Heart right ventricle (tissue), 16 donors: ENCODE data around the gene CRACR2B. TPM values are rescaled to one million over a fixed set of nuclear protein-coding genes. Genes with fewer than 3 reads are reported as not detected.

ENCODE experiments used
- ATAC-seq, 8 donors: fragments of 200-7000 bp; cut with Tn5 transposase; one replicate each; pipeline ENCODE4 v1.9.1; 2020; ENCODE audit warnings: mild to moderate bottlenecking in 8 of 8, moderate library complexity in 8 of 8, moderate number of reproducible peaks in 1 of 8
- DNase-seq, 2 donors: peaks; one replicate each; pipeline ENCODE4 v3.0.0-alpha.2; 2020
- H3K27ac ChIP-seq, 10 donors: fragments of 200-600 bp; sonication (generic) in 2 of 10; one replicate each; pipeline versions ENCODE4 v1.5.0 to v1.8.0; 2020 to 2022; ENCODE audit warnings: mild to moderate bottlenecking in 3 of 10
- H3K27me3 ChIP-seq, 7 donors: fragments of 200-600 bp; one replicate each; pipeline ENCODE4 v1.8.0; 2021 to 2022; ENCODE audit warnings: mild to moderate bottlenecking in 2 of 7
- H3K36me3 ChIP-seq, 9 donors: fragments of 200-600 bp; sonication (generic) in 1 of 9; one replicate each; pipeline versions ENCODE4 v1.5.0 to v1.8.0; 2020 to 2022; ENCODE audit warnings: mild to moderate bottlenecking in 2 of 9
- H3K4me1 ChIP-seq, 9 donors: fragments of 200-600 bp; sonication (generic) in 1 of 9; one replicate each; pipeline versions ENCODE4 v1.5.0 to v1.8.0; 2020 to 2022; ENCODE audit warnings: mild to moderate bottlenecking in 4 of 9
- H3K4me3 ChIP-seq, 10 donors: fragments of 200-600 bp; sonication (generic) in 2 of 10; one replicate each; pipeline versions ENCODE4 v1.5.0 to v1.8.0; 2020 to 2022; ENCODE audit warnings: mild to moderate bottlenecking in 7 of 10, moderate library complexity in 2 of 10
- H3K9me3 ChIP-seq, 11 donors: fragments of 200-600 bp in 10 of 11; sonication (generic) in 2 of 11; one replicate each; pipeline versions ENCODE4 v1.5.0 to v1.8.0; 2013 to 2022; ENCODE audit warnings: mild to moderate bottlenecking in 2 of 11, control low read depth in 1 of 11, moderate library complexity in 1 of 11
- WGBS, 2 donors: extraction: QIAGEN DNeasy Blood & Tissue Kit; methylation state at CpG; one replicate each; pipeline ENCODE4 v1.1.7; 2013; ENCODE audit warnings: inconsistent platforms in 1 of 2; 5-methylcytosine and 5-hydroxymethylcytosine counted together
- intact Hi-C, 10 donors: fragments of 100-400 bp; cut with DNase I; formaldehyde crosslinking; loops; one replicate each; pipeline versions ENCODE4 v1.11.1 to v1.14.2; 2022
- polyA plus RNA-seq, 2 donors: library from polyadenylated mRNA; stranded (reverse); fragments of 200-250 nt; gene quantifications; one replicate each; pipeline ENCODE4 v1.2.3, GENCODE V29; 2013
- total RNA-seq, 10 donors: library from RNA; stranded (reverse); fragmentation: NEBNext Ultra II Directional in 3 of 10; extraction: Animal tissue kit (Norgen Biotek cat#: 25700) in 3 of 10; gene quantifications; one replicate each; pipeline versions ENCODE4 v1.2.1 to v1.2.4, GENCODE V29; 2021 to 2023
- TF ChIP-seq, protein P1 (sequence below), 9 donors: fragments of 200-600 bp; sonication (generic) in 2 of 9; IDR thresholded peaks; one replicate each; pipeline versions ENCODE4 v1.5.0 to v1.8.0; 2021 to 2022; ENCODE audit warnings: antibody characterized with exemption in 9 of 9, mild to moderate bottlenecking in 5 of 9, moderate library complexity in 1 of 9
- donor health status: Arrhythmogenic right ventricular cardiomyopathy.
- donor health status: ischemic (EF 13 %, LVEDD 7.1; RV severe dilation, severe dysfunction).
- donor health status: healthy with polysubstance abuse.
- donor health status: DM: no; HTN: yes; CAD: no.
- donor health status: DM: no; HTN: no; CAD: no.
- donor health status: ischemic (EF 25% LVEDD 6.9; RV normal size, moderate dysfunction).
- donor health status: ischemic (EF 25% LVEDD 5.7; RV mildly dilated, moderate dysfunction).
- donor health status: healthy.
- donor health status: DM: yes; HTN: yes; CAD: no.
- donor health status: Ischemic cardiomyopathy.
- donor health status: ischemic (EF 35%, LVEDD 5.7; RV mildly dilated, moderate dysfunction).
- donor health status: nonischemic (EF 11% LVEDD 7.7; RV severe dilation, severe dysfunction).
- donor health status: DM: yes; HTN: yes; CAD: no.
- donor health status: PGD.
- donor health status: ischemic (EF 29% LVEDD 5.4; RV normal size, mild dysfunction).
- donor health status: nonischemic (EF 23%, LVEDD 6.1; RV moderate dilation, normal function).

CRACR2B gene
- total and polyA plus RNA-seq, 12 donors, result 11.4 to 72.3 (median 17.0) TPM

DNA sequence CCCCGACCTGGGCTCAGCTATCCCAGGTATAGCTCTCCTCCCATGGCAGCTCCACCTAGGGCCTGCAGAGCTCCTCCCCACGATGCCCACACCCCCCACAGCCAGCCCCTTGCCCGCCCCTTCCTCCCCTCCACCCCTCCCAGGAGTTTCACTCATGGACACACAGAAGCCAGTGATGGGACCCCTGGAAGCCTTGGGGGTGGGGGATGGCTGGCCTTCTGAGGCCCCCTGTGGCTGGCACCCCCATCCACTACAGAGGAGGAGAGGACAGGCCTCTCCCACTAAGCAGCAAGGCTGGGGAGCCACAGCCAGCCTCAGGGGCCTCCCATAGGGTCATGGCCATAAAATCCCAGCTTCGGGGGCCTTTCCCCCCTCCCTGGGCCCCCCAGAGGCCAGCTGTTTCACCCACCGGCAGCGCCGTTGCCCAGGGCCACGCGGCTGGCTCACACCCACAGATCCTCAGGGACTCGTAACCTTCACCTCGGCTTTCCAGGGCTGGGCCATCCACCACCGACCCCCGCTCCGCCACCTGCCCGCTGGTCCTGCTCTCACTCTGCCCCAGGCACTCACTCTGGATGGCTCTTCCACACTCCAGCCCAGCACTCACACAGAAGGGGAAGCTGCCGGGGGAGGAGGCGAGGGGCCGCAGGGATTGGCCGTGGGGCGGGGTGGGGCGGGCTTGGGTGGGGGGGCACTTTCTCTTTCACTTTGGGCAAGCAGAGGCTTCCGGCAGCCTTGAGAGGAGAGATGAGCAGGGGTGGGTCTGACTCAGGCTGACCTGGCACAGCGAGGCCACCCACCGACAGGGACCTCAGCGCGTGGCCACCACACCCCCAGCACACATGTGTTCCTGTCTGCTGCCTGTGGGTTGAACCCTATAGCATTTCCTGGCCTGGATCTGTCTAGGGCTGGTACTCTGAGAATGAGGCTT lies 31.8 kb upstream of the CRACR2B start:
- DNase-seq (peak; percentile 73 to 78), ATAC-seq (peak; percentile 39 to 78 (median 64))
- H3K36me3 ChIP-seq, result peaks cover 0 to 45% (median 5%) of the 10 kb centered on the region in 9 donors
- peak overlapping the region in 9 of 10 donors; percentile 70 to 92 (median 85) for H3K27ac ChIP-seq
- peaks cover 17 to 42% (median 30%) of the 10 kb centered on the region in 9 donors for H3K4me1 ChIP-seq
- H3K9me3 ChIP-seq, result no peaks in the 10 kb centered on the region
- TF ChIP-seq, protein P1, sequence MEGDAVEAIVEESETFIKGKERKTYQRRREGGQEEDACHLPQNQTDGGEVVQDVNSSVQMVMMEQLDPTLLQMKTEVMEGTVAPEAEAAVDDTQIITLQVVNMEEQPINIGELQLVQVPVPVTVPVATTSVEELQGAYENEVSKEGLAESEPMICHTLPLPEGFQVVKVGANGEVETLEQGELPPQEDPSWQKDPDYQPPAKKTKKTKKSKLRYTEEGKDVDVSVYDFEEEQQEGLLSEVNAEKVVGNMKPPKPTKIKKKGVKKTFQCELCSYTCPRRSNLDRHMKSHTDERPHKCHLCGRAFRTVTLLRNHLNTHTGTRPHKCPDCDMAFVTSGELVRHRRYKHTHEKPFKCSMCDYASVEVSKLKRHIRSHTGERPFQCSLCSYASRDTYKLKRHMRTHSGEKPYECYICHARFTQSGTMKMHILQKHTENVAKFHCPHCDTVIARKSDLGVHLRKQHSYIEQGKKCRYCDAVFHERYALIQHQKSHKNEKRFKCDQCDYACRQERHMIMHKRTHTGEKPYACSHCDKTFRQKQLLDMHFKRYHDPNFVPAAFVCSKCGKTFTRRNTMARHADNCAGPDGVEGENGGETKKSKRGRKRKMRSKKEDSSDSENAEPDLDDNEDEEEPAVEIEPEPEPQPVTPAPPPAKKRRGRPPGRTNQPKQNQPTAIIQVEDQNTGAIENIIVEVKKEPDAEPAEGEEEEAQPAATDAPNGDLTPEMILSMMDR (IDR thresholded peaks at IDR 0.05), result no peak
- WGBS, 2 donors, result 19 to 21% methylated on average over 26 of the region's 26 CpGs
- H3K27me3 ChIP-seq, result peaks cover 0 to 3% (median 0%) of the 10 kb centered on the region in 7 donors
- intact Hi-C loops, result loop anchor here in 2 of 10 donors (2.0 kb wide), 2 partner anchors 15 to 19 kb away; partner anchors contain the start of gene GATD1 (in 1 of the 2)
- peak overlapping the region; percentile 41 to 99 (median 78) for H3K4me3 ChIP-seq

- Histone ChIP-seq H3K4me3 (peak overlapping the region; percentile 45 to 99 (median 78)), H3K9me3 (no peaks in the 10 kb centered on the region), H3K27me3 (no peaks in the 10 kb centered on the region), H3K27ac (peak overlapping the region; percentile 23 to 92 (median 84)), H3K4me1 (peaks cover 17 to 42% (median 30%) of the 10 kb centered on the region in 9 donors), H3K36me3 (peaks cover 0 to 45% (median 5%) of the 10 kb centered on the region in 9 donors)
- intact Hi-C loops, result loop anchor here in 1 of 10 donors (2.0 kb wide), 1 partner anchor 20 kb away; the partner anchor contains the start of gene GATD1
- 34 to 45% methylated on average over 18 of the region's 18 CpGs for WGBS, 2 donors
- DNase-seq (peak in 1 of 2 donors; percentile 10), ATAC-seq (peak in 5 of 8 donors; percentile 0 to 4 (median 1))
- TF ChIP-seq, protein P1 (IDR thresholded peaks at IDR 0.05), result no peak
These were observed 31.0 kb upstream of the CRACR2B start for GRCh38 chr11:796565-797295.

DNA sequence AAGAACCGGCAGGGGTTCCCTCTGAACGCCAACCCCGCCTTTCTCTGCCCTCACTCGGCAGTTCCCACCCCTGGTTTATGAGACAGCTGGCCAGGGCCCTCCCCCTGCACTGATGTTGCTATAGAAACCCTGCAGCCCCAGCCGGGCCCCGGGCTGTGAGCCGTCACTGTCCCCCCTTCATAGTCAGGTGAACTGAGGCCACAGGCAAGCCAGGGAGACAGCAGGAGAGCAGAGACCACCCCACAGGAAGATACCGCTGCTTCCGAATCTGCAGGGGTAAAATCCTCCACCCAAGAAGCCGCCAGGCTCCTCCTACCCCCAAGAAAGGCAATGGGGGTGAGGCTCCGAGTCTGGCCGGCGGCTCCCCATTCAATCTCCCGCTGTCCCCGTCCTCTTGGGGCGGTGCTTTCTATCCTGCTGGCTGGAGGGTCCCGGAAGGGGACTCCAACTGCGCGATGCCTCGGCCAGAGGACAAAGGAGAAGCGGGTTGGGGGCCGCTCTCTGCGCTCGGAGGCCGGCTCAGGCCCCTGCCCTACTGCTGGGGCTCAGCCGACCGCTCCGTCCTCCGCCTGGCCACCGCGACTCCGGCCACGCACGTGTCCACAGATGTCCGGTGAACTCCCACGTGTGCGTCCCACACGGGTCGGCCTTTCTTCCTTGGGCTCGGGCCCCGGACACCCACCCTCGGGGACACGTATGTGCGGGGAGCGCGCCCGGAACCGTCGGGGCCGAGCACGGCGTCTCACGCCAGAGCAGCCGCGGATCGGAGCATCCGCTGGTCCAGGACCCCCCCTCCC lies 30.2 kb upstream of the CRACR2B start:
- TF ChIP-seq, protein P1 (IDR thresholded peaks at IDR 0.05), result no peak
- Histone ChIP-seq H3K9me3 (no peaks in the 10 kb centered on the region), H3K4me3 (peak overlapping the region; percentile 45 to 99 (median 78)), H3K27ac (peak overlapping the region; percentile 23 to 92 (median 84)), H3K27me3 (no peaks in the 10 kb centered on the region), H3K4me1 (peaks cover 17 to 42% (median 30%) of the 10 kb centered on the region in 9 donors), H3K36me3 (peaks cover 0 to 48% (median 5%) of the 10 kb centered on the region in 9 donors)
- intact Hi-C loops, result loop anchor here in 1 of 10 donors (2.0 kb wide), 1 partner anchor 21 kb away; the partner anchor contains the start of gene GATD1
- 1% methylated on average over 57 of the region's 57 CpGs for WGBS, 2 donors
- ATAC-seq, result peak; percentile 26 to 67 (median 57)
- peak; percentile 67 to 68 for DNase-seq
